DOHH2 (cell line): Measurements from ENCODE around the gene CCM2.

Source experiments
- EZH2phosphoT487 ChIP-seq: fragments of 200-600 bp; sonication (generic); IDR thresholded peaks from 2 replicates; pipeline ENCODE4 v1.6.1; 2017; ENCODE audit warnings: borderline replicate concordance, mild to moderate bottlenecking, antibody characterized with exemption, low read length, moderate library complexity, mixed read lengths
- TF ChIP-seq, protein P1 (sequence below): fragments of 200-600 bp; sonication (generic); IDR thresholded peaks from one replicate; pipeline ENCODE4 v1.5.1; 2014; ENCODE audit warnings: antibody characterized with exemption, mild to moderate bottlenecking, low read depth, low read length; ENCODE audit not compliant: poor library complexity, severe bottlenecking

DNA sequence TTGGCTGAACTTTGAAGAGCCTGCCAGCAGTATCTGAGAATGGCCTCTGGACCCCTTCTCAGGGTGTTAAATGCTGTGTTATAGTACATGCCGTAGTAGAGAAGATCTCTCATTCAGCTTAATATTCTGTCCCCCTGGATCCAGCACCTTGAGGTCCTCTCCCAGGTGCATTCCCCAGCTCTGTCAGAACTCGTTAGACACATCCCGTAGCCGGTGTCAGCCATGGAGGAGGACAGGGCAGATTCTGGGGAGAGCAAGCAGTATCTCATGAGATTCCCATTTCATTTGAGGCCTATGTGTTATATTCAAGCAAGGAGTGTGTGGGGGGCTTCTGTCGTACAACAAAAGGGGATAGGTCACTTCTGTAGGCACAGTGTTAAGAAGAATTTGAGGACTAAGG, 53.9 kb downstream of the CCM2 start:
- TF ChIP-seq, protein P1, sequence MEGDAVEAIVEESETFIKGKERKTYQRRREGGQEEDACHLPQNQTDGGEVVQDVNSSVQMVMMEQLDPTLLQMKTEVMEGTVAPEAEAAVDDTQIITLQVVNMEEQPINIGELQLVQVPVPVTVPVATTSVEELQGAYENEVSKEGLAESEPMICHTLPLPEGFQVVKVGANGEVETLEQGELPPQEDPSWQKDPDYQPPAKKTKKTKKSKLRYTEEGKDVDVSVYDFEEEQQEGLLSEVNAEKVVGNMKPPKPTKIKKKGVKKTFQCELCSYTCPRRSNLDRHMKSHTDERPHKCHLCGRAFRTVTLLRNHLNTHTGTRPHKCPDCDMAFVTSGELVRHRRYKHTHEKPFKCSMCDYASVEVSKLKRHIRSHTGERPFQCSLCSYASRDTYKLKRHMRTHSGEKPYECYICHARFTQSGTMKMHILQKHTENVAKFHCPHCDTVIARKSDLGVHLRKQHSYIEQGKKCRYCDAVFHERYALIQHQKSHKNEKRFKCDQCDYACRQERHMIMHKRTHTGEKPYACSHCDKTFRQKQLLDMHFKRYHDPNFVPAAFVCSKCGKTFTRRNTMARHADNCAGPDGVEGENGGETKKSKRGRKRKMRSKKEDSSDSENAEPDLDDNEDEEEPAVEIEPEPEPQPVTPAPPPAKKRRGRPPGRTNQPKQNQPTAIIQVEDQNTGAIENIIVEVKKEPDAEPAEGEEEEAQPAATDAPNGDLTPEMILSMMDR = no peak
- TF ChIP-seq EZH2phosphoT487 = no peak
